Adrenal gland (tissue), 12 donors: ENCODE results near the gene NHERF1. TPM values are rescaled to one million over a fixed set of nuclear protein-coding genes. Genes with fewer than 3 reads are reported as not detected.

Experiments used
- DNase-seq, 7 donors: peaks; one replicate each; pipeline ENCODE4 v3.0.0-alpha.2; 2019 to 2020
- H3K27ac ChIP-seq, 5 donors: fragments of 200-600 bp; sonication (generic) in 4 of 5; 1 replicate in 3 of 5; 2 replicates in 2 of 5; pipeline versions ENCODE4 v1.5.1 to v1.8.0; 2016 to 2020; ENCODE audit warnings: mild to moderate bottlenecking in 1 of 5
- H3K27me3 ChIP-seq: fragments of 200-600 bp; 2 replicates; pipeline ENCODE4 v1.8.0; 2021
- H3K36me3 ChIP-seq, 2 donors: fragments of 200-600 bp; replicated peaks in 1 of 2; 1 replicate in 1 of 2; 2 replicates in 1 of 2; pipeline versions ENCODE4 v1.5.1 to v1.8.0; 2018 to 2022
- H3K4me1 ChIP-seq, 2 donors: fragments of 200-600 bp; replicated peaks in 1 of 2; 1 replicate in 1 of 2; 2 replicates in 1 of 2; pipeline versions ENCODE4 v1.5.1 to v1.8.0; 2018 to 2021
- H3K4me3 ChIP-seq, 4 donors: fragments of 200-600 bp; sonication (generic) in 3 of 4; one replicate each; pipeline ENCODE4 v1.5.1; 2016 to 2018
- H3K9me3 ChIP-seq, 3 donors: fragments of 200-600 bp; sonication (generic) in 1 of 3; replicated peaks in 1 of 3; 1 replicate in 2 of 3; 2 replicates in 1 of 3; pipeline versions ENCODE4 v1.5.1 to v1.8.0; 2016 to 2021
- POLR2A ChIP-seq, 2 donors: fragments of 450-650 bp; IDR thresholded peaks; one replicate each; pipeline ENCODE4 v1.6.1; 2017; ENCODE audit warnings: antibody characterized with exemption in 2 of 2, mild to moderate bottlenecking in 2 of 2, moderate library complexity in 1 of 2
- WGBS, 4 donors: extraction: QIAGEN DNeasy Blood & Tissue Kit in 2 of 4; methylation state at CpG; one replicate each; pipeline versions ENCODE4 v1.1.5 to v1.1.7; 2013 to 2017; 5-methylcytosine and 5-hydroxymethylcytosine counted together
- intact Hi-C, 2 donors: fragments of 100-400 bp; cut with DNase I; formaldehyde crosslinking; loops; one replicate each; pipeline versions ENCODE4 v1.14.1 to v1.15.0; 2022 to 2023
- polyA plus RNA-seq, 3 donors: library from polyadenylated mRNA; stranded (reverse); fragments of 200-250 nt in 2 of 3; fragments of 350-450 nt in 1 of 3; fragmentation: Illumina TruSeq in 1 of 3; extraction: RNeasy Lipid Tissue Mini Kit (QIAGEN cat#74804) in 1 of 3; gene quantifications; one replicate each; pipeline ENCODE4 v1.2.3, GENCODE V29; 2013 to 2014
- total RNA-seq, 9 donors: library from RNA; depleted of rRNA in 4 of 9; stranded (reverse); fragments of >200 nt in 4 of 9; fragments of 120-200 nt in 1 of 9; fragmentation: NEBNext Ultra II Directional in 1 of 9; extraction: Animal tissue kit (Norgen Biotek cat#: 25700) in 1 of 9; gene quantifications; one replicate each; pipeline versions ENCODE4 v1.1.0 to v1.2.4, GENCODE V29; 2013 to 2023
- TF ChIP-seq, protein P1 (sequence below), 6 experiments: fragments of 450-650 bp in 4 of 6; fragments of 200-600 bp in 2 of 6; sonication (generic) in 1 of 6; IDR thresholded peaks; 1 replicate in 5 of 6; 2 replicates in 1 of 6; pipeline versions ENCODE4 v1.5.1 to v1.8.0; 2016 to 2021; ENCODE audit warnings: antibody characterized with exemption in 6 of 6, mild to moderate bottlenecking in 2 of 6, moderate library complexity in 1 of 6
- donor health status: healthy with polysubstance abuse.
- donor health status: Bipolar disorder and iron deficiency.
- donor health status: DM: yes; HTN: yes; CAD: no.
- donor health status: DM: no; HTN: no; CAD: no.
- donor health status: DM: no; HTN: no; CAD: no.
- donor health status: DM: yes; HTN: yes; CAD: no.

NHERF1 gene
- total and polyA plus RNA-seq, 12 donors, result 22.0 to 277 (median 209) TPM

GRCh38 chr17:74792586-74793105, 44.2 kb downstream of the NHERF1 start:
- H3K27me3 ChIP-seq, result no peaks in the 10 kb centered on the region
- no peaks in the 10 kb centered on the region for H3K4me1 ChIP-seq
- intact Hi-C loops, result loop anchor here (2.0 to 10.0 kb wide), 5 partner anchors 44 to 165 kb away; no protein-coding TSS in a partner anchor
- DNase-seq, result no peak
- TF ChIP-seq, protein P1, sequence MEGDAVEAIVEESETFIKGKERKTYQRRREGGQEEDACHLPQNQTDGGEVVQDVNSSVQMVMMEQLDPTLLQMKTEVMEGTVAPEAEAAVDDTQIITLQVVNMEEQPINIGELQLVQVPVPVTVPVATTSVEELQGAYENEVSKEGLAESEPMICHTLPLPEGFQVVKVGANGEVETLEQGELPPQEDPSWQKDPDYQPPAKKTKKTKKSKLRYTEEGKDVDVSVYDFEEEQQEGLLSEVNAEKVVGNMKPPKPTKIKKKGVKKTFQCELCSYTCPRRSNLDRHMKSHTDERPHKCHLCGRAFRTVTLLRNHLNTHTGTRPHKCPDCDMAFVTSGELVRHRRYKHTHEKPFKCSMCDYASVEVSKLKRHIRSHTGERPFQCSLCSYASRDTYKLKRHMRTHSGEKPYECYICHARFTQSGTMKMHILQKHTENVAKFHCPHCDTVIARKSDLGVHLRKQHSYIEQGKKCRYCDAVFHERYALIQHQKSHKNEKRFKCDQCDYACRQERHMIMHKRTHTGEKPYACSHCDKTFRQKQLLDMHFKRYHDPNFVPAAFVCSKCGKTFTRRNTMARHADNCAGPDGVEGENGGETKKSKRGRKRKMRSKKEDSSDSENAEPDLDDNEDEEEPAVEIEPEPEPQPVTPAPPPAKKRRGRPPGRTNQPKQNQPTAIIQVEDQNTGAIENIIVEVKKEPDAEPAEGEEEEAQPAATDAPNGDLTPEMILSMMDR (IDR thresholded peaks at IDR 0.05), result no peak
- no peak for TF ChIP-seq POLR2A (IDR thresholded peaks at IDR 0.05)
- WGBS, 4 donors, result 88 to 95% (median 92%) methylated on average over 11 to 12 of the region's 12 CpGs
- no peaks in the 10 kb centered on the region for H3K9me3 ChIP-seq
- H3K27ac ChIP-seq, result no peak overlapping the region
- peaks cover 0 to 37% of the 10 kb centered on the region in 2 donors for H3K36me3 ChIP-seq
- H3K4me3 ChIP-seq, result no peak overlapping the region

GRCh38 chr17:74795327-74796020, 47.0 kb downstream of the NHERF1 start:
- Histone ChIP-seq H3K4me1 (peaks cover 0 to 3% of the 10 kb centered on the region in 2 donors), H3K27me3 (no peaks in the 10 kb centered on the region), H3K27ac (no peak overlapping the region), H3K36me3 (peaks cover 0 to 54% of the 10 kb centered on the region in 2 donors), H3K9me3 (no peaks in the 10 kb centered on the region), H3K4me3 (no peak overlapping the region)
- TF ChIP-seq, protein P1 (IDR thresholded peaks at IDR 0.05), result no peak
- no peak for TF ChIP-seq POLR2A (IDR thresholded peaks at IDR 0.05)
- 83 to 98% (median 91%) methylated on average over 8 to 18 of the region's 18 CpGs for WGBS, 4 donors
- no peak for DNase-seq
- intact Hi-C loops, result loop anchor here in 1 of 2 donors (10.0 kb wide), 1 partner anchor 159 kb away; no protein-coding TSS in a partner anchor

DNA sequence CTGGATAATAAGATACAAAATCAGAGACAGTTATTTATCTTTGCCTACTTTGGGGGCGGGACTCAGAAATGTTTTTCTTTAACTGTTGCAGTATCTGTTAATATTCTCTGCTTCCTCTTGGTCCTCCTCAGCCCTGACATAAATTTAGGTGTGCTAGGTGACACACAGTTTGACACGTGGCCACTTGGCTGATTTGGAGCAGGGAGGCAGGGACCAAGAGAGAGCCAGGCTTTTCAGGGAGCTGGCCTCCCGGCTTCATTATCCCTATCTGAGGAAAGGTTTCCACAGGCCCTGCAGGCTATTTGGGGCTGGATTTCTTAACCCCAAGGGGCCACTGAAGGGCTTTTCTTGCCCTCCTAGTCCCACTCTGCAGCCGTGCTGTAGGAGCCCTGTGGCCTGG, 47.8 kb downstream of the NHERF1 start:
- intact Hi-C loops, result loop anchor here in 1 of 2 donors (10.0 kb wide), 1 partner anchor 159 kb away; no protein-coding TSS in a partner anchor
- Histone ChIP-seq H3K4me1 (peaks cover 0 to 3% of the 10 kb centered on the region in 2 donors), H3K27me3 (no peaks in the 10 kb centered on the region), H3K4me3 (no peak overlapping the region), H3K9me3 (no peaks in the 10 kb centered on the region), H3K27ac (no peak overlapping the region), H3K36me3 (peaks cover 0 to 54% of the 10 kb centered on the region in 2 donors)
- no peak for DNase-seq
- no peak for TF ChIP-seq POLR2A (IDR thresholded peaks at IDR 0.05)
- TF ChIP-seq, protein P1 (IDR thresholded peaks at IDR 0.05), result no peak
- WGBS, 4 donors, result 90 to 98% (median 92%) methylated on average over 3 to 4 of the region's 4 CpGs

- H3K9me3 ChIP-seq, result no peaks in the 10 kb centered on the region
- 92 to 96% (median 93%) methylated on average over 6 of the region's 6 CpGs for WGBS, 4 donors
- intact Hi-C loops, result loop anchor here in 1 of 2 donors (10.0 kb wide), 1 partner anchor 158 kb away; no protein-coding TSS in a partner anchor
- no peak for TF ChIP-seq POLR2A (IDR thresholded peaks at IDR 0.05)
- TF ChIP-seq, protein P1 (IDR thresholded peaks at IDR 0.05), result no peak
- H3K36me3 ChIP-seq, result peaks cover 0 to 54% of the 10 kb centered on the region in 2 donors
- no peak for DNase-seq
- no peak overlapping the region for H3K27ac ChIP-seq
- H3K4me3 ChIP-seq, result no peak overlapping the region
- H3K4me1 ChIP-seq, result peaks cover 0 to 3% of the 10 kb centered on the region in 2 donors
- no peaks in the 10 kb centered on the region for H3K27me3 ChIP-seq
Measured at GRCh38 chr17:74796866-74797265, 48.4 kb downstream of the NHERF1 start.
